ENCODE results near the gene STAB1.
"Not testable (repeated sequence)": the region's sequence is repeated elsewhere in the genome, so short reads cannot be mapped to it uniquely, and the experiment has no call there.

STAB1 gene

GRCh38 chr3:52520716-52521487 lies 25.8 kb downstream of the STAB1 start:
- no peaks in the 10 kb centered on the region for H3K4me1 Mint-ChIP-seq
- H3K27ac Mint-ChIP-seq = no peak overlapping the region
- no peaks in the 10 kb centered on the region for H3K9me3 Mint-ChIP-seq
- no peaks in the 10 kb centered on the region for H3K36me3 Mint-ChIP-seq
- ATAC-seq = no peak
- peaks cover 8% of the 10 kb centered on the region for H3K27me3 Mint-ChIP-seq
- H3K4me3 Mint-ChIP-seq = no peak overlapping the region

GRCh38 chr3:52521488-52521824 lies 26.3 kb downstream of the STAB1 start:
- Mint-ChIP-seq H3K27ac (no peak overlapping the region), H3K4me3 (no peak overlapping the region), H3K4me1 (no peaks in the 10 kb centered on the region), H3K27me3 (peaks cover 7% of the 10 kb centered on the region), H3K36me3 (no peaks in the 10 kb centered on the region), H3K9me3 (no peaks in the 10 kb centered on the region)
- ATAC-seq = no peak

- Mint-ChIP-seq H3K27ac (no peak overlapping the region), H3K4me3 (no peak overlapping the region), H3K4me1 (no peaks in the 10 kb centered on the region), H3K27me3 (peaks cover under 1% of the 10 kb centered on the region), H3K36me3 (no peaks in the 10 kb centered on the region), H3K9me3 (no peaks in the 10 kb centered on the region)
- no peak for ATAC-seq
These were observed 26.9 kb downstream of the STAB1 start for GRCh38 chr3:52521881-52522650.

GRCh38 chr3:52522651-52523251 lies 27.6 kb downstream of the STAB1 start:
- H3K4me1 Mint-ChIP-seq = no peaks in the 10 kb centered on the region
- no peak overlapping the region for H3K4me3 Mint-ChIP-seq
- no peaks in the 10 kb centered on the region for H3K27me3 Mint-ChIP-seq
- H3K36me3 Mint-ChIP-seq = no peaks in the 10 kb centered on the region
- no peak overlapping the region for H3K27ac Mint-ChIP-seq
- no peaks in the 10 kb centered on the region for H3K9me3 Mint-ChIP-seq
- ATAC-seq = no peak

GRCh38 chr3:52523386-52524257 lies 28.5 kb downstream of the STAB1 start:
- H3K27ac Mint-ChIP-seq = no peak overlapping the region
- H3K27me3 Mint-ChIP-seq = no peaks in the 10 kb centered on the region
- no peak for ATAC-seq
- H3K36me3 Mint-ChIP-seq = no peaks in the 10 kb centered on the region
- H3K4me1 Mint-ChIP-seq = no peaks in the 10 kb centered on the region
- no peak overlapping the region for H3K4me3 Mint-ChIP-seq
- H3K9me3 Mint-ChIP-seq = no peaks in the 10 kb centered on the region

GRCh38 chr3:52524258-52524751 lies 29.2 kb downstream of the STAB1 start:
- no peaks in the 10 kb centered on the region for H3K27me3 Mint-ChIP-seq
- no peaks in the 10 kb centered on the region for H3K9me3 Mint-ChIP-seq
- H3K27ac Mint-ChIP-seq = no peak overlapping the region
- no peaks in the 10 kb centered on the region for H3K36me3 Mint-ChIP-seq
- H3K4me1 Mint-ChIP-seq = no peaks in the 10 kb centered on the region
- ATAC-seq = no peak
- H3K4me3 Mint-ChIP-seq = no peak overlapping the region

- no peak overlapping the region for H3K4me3 Mint-ChIP-seq
- H3K9me3 Mint-ChIP-seq = no peaks in the 10 kb centered on the region
- H3K4me1 Mint-ChIP-seq = no peaks in the 10 kb centered on the region
- no peak for ATAC-seq
- H3K27me3 Mint-ChIP-seq = no peaks in the 10 kb centered on the region
- H3K36me3 Mint-ChIP-seq = no peaks in the 10 kb centered on the region
- H3K27ac Mint-ChIP-seq = no peak overlapping the region
These were observed 29.9 kb downstream of the STAB1 start for GRCh38 chr3:52524752-52525679.

GRCh38 chr3:52525680-52526561 lies 30.8 kb downstream of the STAB1 start:
- Mint-ChIP-seq H3K27ac (no peak overlapping the region), H3K4me3 (no peak overlapping the region), H3K36me3 (no peaks in the 10 kb centered on the region), H3K4me1 (no peaks in the 10 kb centered on the region), H3K27me3 (no peaks in the 10 kb centered on the region), H3K9me3 (no peaks in the 10 kb centered on the region)
- ATAC-seq = no peak

GRCh38 chr3:52526671-52527038 lies 31.5 kb downstream of the STAB1 start:
- not testable (repeated sequence) for H3K9me3 Mint-ChIP-seq, ATAC-seq, H3K4me1 Mint-ChIP-seq, H3K27me3 Mint-ChIP-seq, H3K36me3 Mint-ChIP-seq, H3K4me3 Mint-ChIP-seq, H3K27ac Mint-ChIP-seq

GRCh38 chr3:52527039-52527731 lies 32.0 kb downstream of the STAB1 start:
- no peaks in the 10 kb centered on the region for H3K9me3 Mint-ChIP-seq
- no peaks in the 10 kb centered on the region for H3K27me3 Mint-ChIP-seq
- H3K27ac Mint-ChIP-seq = no peak overlapping the region
- no peaks in the 10 kb centered on the region for H3K36me3 Mint-ChIP-seq
- no peak for ATAC-seq
- no peak overlapping the region for H3K4me3 Mint-ChIP-seq
- H3K4me1 Mint-ChIP-seq = peaks cover under 1% of the 10 kb centered on the region

- H3K27me3 Mint-ChIP-seq = no peaks in the 10 kb centered on the region
- H3K9me3 Mint-ChIP-seq = no peaks in the 10 kb centered on the region
- no peak for ATAC-seq
- H3K4me3 Mint-ChIP-seq = no peak overlapping the region
- H3K36me3 Mint-ChIP-seq = no peaks in the 10 kb centered on the region
- no peak overlapping the region for H3K27ac Mint-ChIP-seq
- peaks cover 8% of the 10 kb centered on the region for H3K4me1 Mint-ChIP-seq
These were observed 32.8 kb downstream of the STAB1 start for GRCh38 chr3:52527732-52528585.

- Mint-ChIP-seq H3K4me3 (no peak overlapping the region), H3K4me1 (peaks cover 8% of the 10 kb centered on the region), H3K27ac (no peak overlapping the region), H3K36me3 (no peaks in the 10 kb centered on the region), H3K27me3 (no peaks in the 10 kb centered on the region), H3K9me3 (no peaks in the 10 kb centered on the region)
- no peak for ATAC-seq
These were observed 33.6 kb downstream of the STAB1 start for GRCh38 chr3:52528586-52529375.

All from stimulated activated memory B cell treated with anti-CD40 and anti-IgM and Interleukin-4, amounts not matched to agents 10 μg/mL and 1 μg/mL and 100 μg/mL, for 72 hours (primary cell).